ENCODE results near the gene YWHAE.

DNA sequence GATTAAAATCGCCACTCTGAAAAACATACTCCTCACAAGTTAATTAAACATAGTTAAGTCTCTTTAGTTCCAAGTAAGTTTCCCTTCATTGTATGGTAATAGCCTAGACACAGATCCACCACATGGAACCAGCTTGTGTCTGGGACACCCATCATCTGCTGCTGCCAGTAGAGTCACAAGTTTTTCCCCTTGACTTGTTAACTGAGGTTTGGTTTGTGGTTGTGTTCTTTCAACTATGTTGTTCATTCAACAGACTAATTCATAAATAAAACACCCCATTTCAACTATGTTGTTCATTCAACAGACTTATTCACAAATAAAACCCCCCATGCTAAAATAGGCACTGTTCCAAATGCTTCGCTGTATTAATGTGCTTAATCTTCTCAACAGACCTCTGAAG, 24.4 kb downstream of the YWHAE start:
- TF ChIP-seq, protein P1, sequence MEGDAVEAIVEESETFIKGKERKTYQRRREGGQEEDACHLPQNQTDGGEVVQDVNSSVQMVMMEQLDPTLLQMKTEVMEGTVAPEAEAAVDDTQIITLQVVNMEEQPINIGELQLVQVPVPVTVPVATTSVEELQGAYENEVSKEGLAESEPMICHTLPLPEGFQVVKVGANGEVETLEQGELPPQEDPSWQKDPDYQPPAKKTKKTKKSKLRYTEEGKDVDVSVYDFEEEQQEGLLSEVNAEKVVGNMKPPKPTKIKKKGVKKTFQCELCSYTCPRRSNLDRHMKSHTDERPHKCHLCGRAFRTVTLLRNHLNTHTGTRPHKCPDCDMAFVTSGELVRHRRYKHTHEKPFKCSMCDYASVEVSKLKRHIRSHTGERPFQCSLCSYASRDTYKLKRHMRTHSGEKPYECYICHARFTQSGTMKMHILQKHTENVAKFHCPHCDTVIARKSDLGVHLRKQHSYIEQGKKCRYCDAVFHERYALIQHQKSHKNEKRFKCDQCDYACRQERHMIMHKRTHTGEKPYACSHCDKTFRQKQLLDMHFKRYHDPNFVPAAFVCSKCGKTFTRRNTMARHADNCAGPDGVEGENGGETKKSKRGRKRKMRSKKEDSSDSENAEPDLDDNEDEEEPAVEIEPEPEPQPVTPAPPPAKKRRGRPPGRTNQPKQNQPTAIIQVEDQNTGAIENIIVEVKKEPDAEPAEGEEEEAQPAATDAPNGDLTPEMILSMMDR (IDR thresholded peaks at IDR 0.05), result no peak
- no peak for TF ChIP-seq POLR2A (IDR thresholded peaks at IDR 0.05)

All from testis (tissue), 2 donors.